GM12878 (cell line): ENCODE data around the gene TAF7L. TPM values are rescaled to one million over a fixed set of nuclear protein-coding genes. Genes with fewer than 3 reads are reported as not detected.

Experiments
- ATAC-seq: fragments of 200-7000 bp; cut with Tn5 transposase; 3 replicates; pipeline ENCODE4 v1.9.1; 2020; ENCODE audit warnings: mild to moderate bottlenecking, moderate library complexity
- BruUV-seq: library from RNA; stranded (reverse); fragments of 400-500 nt; replicated peaks from 2 replicates; lab custom pipeline; 2021; lab: Mats Ljungman, UMichigan
- CTCF ChIA-PET: fragments of 300-600 bp; sonication (Branson Sonifier 250); formaldehyde crosslinking; extraction: SDS; loops from one replicate; lab custom pipeline; 2021; ENCODE audit warnings: inconsistent platforms; lab: Yijun Ruan, JAX
- POLR2A ChIA-PET: fragments of 350-600 bp; formaldehyde crosslinking; extraction: SDS; loops from one replicate; lab custom pipeline; 2021; ENCODE audit warnings: inconsistent platforms; lab: Charles Lee
- RAD21 ChIA-PET: fragments of 300-600 bp; sonication (Branson Sonifier 250); formaldehyde crosslinking; loops from one replicate; lab custom pipeline; 2023; ENCODE audit warnings: antibody characterized with exemption; ENCODE audit not compliant: unreplicated experiment; lab: Charles Lee
- SMC1A ChIA-PET: fragments of 300-600 bp; sonication (Branson Sonifier 250); formaldehyde crosslinking; loops from one replicate; lab custom pipeline; 2023; ENCODE audit not compliant: unreplicated experiment, uncharacterized antibody; lab: Charles Lee
- DNase-seq: peaks from one replicate; pipeline ENCODE4 v3.0.0-alpha.2; 2011; ENCODE audit warnings: low read depth, low spot score
- FAIRE-seq: peaks from 3 replicates; lab custom pipeline; 2011; peaks lifted over from hg19 to GRCh38; lab: Jason Lieb, UNC
- H2AFZ ChIP-seq: 2 replicates; pipeline ENCODE4 v1.6.0; 2011; ENCODE audit warnings: low read depth, low read length, control low read depth; ENCODE audit not compliant: control insufficient read depth
- H3K27ac ChIP-seq: 2 replicates; pipeline ENCODE4 v1.5.1; 2011; ENCODE audit warnings: control low read depth; ENCODE audit not compliant: control insufficient read depth, insufficient read depth
- H3K27me3 ChIP-seq, 2 experiments: replicated peaks in 1 of 2; 2 replicates each; pipeline versions ENCODE4 v1.6.0 to v1.6.1; 2011; ENCODE audit warnings: low read length in 1 of 2; ENCODE audit not compliant: control insufficient read depth in 2 of 2, insufficient read depth in 2 of 2
- H3K36me3 ChIP-seq, 2 experiments: 2 replicates each; pipeline ENCODE4 v1.5.1; 2011; ENCODE audit warnings: low read length in 1 of 2; ENCODE audit not compliant: control insufficient read depth in 2 of 2, insufficient read depth in 2 of 2
- H3K4me1 ChIP-seq: 2 replicates; pipeline ENCODE4 v1.6.1; 2011; ENCODE audit warnings: mild to moderate bottlenecking, low read length, moderate library complexity, mixed read lengths; ENCODE audit not compliant: control insufficient read depth, insufficient read depth
- H3K4me2 ChIP-seq: 2 replicates; pipeline ENCODE4 v1.6.0; 2011; ENCODE audit warnings: control low read depth; ENCODE audit not compliant: control insufficient read depth, insufficient read depth
- H3K4me3 ChIP-seq: fragments of 200-600 bp; sonication (generic); 2 replicates; pipeline ENCODE4 v1.5.1; 2016
- H3K79me2 ChIP-seq: 2 replicates; pipeline ENCODE4 v1.6.0; 2011; ENCODE audit warnings: low read length; ENCODE audit not compliant: control insufficient read depth, insufficient read depth
- H3K9ac ChIP-seq: 2 replicates; pipeline ENCODE4 v1.8.0; 2011; ENCODE audit warnings: low read length, control low read depth, mixed read lengths; ENCODE audit not compliant: control insufficient read depth, insufficient read depth
- H3K9me3 ChIP-seq: replicated peaks from 3 replicates; pipeline ENCODE4 v1.5.1; 2011; ENCODE audit warnings: mild to moderate bottlenecking, low read length; ENCODE audit not compliant: control insufficient read depth, insufficient read depth
- H4K20me1 ChIP-seq: 2 replicates; pipeline ENCODE4 v1.6.0; 2011; ENCODE audit not compliant: control insufficient read depth, insufficient read depth
- ATF7 ChIP-seq: fragments of 450-650 bp; IDR thresholded peaks from 2 replicates; pipeline ENCODE4 v1.6.1; 2016; ENCODE audit warnings: low read depth, mild to moderate bottlenecking
- IKZF2 ChIP-seq, 2 experiments: fragments of 450-650 bp; IDR thresholded peaks; 2 replicates each; pipeline ENCODE4 v1.6.1; 2017; ENCODE audit warnings: mild to moderate bottlenecking in 2 of 2, moderate library complexity in 2 of 2
- JUNB ChIP-seq: IDR thresholded peaks from 2 replicates; pipeline ENCODE4 v1.6.1; 2016; ENCODE audit warnings: antibody characterized with exemption, mild to moderate bottlenecking
- KAT2A ChIP-seq: conservative IDR thresholded peaks from 2 replicates; pipeline ENCODE4 v1.6.1; 2011; ENCODE audit warnings: low read depth, low read length; ENCODE audit not compliant: control insufficient read depth
- MYB ChIP-seq: fragments of 150-350 bp; IDR thresholded peaks from 2 replicates; pipeline ENCODE4 v1.6.1; 2014; ENCODE audit warnings: mild to moderate bottlenecking, low read depth, low read length, borderline replicate concordance
- NR2F1 ChIP-seq: fragments of 450-650 bp; conservative IDR thresholded peaks from 2 replicates; pipeline ENCODE4 v1.6.1; 2017; ENCODE audit warnings: mild to moderate bottlenecking
- PML ChIP-seq: IDR thresholded peaks from 2 replicates; pipeline ENCODE4 v1.6.1; 2012; ENCODE audit warnings: low read length, inconsistent platforms
- POLR2A ChIP-seq: IDR thresholded peaks from 2 replicates; pipeline ENCODE4 v1.6.1; 2011; ENCODE audit warnings: low read depth, mild to moderate bottlenecking, low read length
- SUZ12 ChIP-seq: fragments of 200-600 bp; sonication (generic); IDR thresholded peaks from one replicate; pipeline ENCODE4 v1.6.1; 2018; ENCODE audit warnings: antibody characterized with exemption, mild to moderate bottlenecking; ENCODE audit not compliant: unreplicated experiment
- TARDBP ChIP-seq: IDR thresholded peaks from 2 replicates; pipeline ENCODE4 v1.6.1; 2016; ENCODE audit warnings: borderline replicate concordance
- TCF12 ChIP-seq: IDR thresholded peaks from 2 replicates; pipeline ENCODE4 v1.6.1; 2011; ENCODE audit warnings: low read depth, mild to moderate bottlenecking, low read length
- WRNIP1 ChIP-seq: IDR thresholded peaks from 2 replicates; pipeline ENCODE4 v1.6.1; 2011; ENCODE audit warnings: low read depth, low read length, improper control_type of control experiment, borderline replicate concordance
- ZNF384 ChIP-seq: IDR thresholded peaks from 2 replicates; pipeline ENCODE4 v1.6.1; 2012; ENCODE audit warnings: low read depth, mild to moderate bottlenecking, low read length, improper control_type of control experiment, borderline replicate concordance
- ZNF622 ChIP-seq: fragments of 450-650 bp; IDR thresholded peaks from 2 replicates; pipeline ENCODE4 v1.6.1; 2017; ENCODE audit warnings: mild to moderate bottlenecking, inconsistent platforms
- WGBS: methylation state at CpG from one replicate; pipeline ENCODE4 v1.1.6; 2016; ENCODE audit warnings: low lambda C conversion rate; ENCODE audit not compliant: insufficient replicate concordance, insufficient coverage; ENCODE audit errors: missing lambda C conversion rate; 5-methylcytosine and 5-hydroxymethylcytosine counted together
- in situ Hi-C: fragments of 300-500 bp; cut with MboI; formaldehyde crosslinking; loops from 9 replicates; pipeline ENCODE4 v1.14.3; 2018; ENCODE audit warnings: mixed read lengths
- intact Hi-C: fragments of 100-400 bp; cut with micrococcal nuclease; formaldehyde crosslinking; loops from one replicate; pipeline ENCODE4 v1.14.2; 2022; ENCODE audit not compliant: unreplicated experiment
- polyA plus RNA-seq, 11 experiments: library from polyadenylated mRNA; depleted of rRNA in 4 of 11; unstranded in 6 of 11; stranded (reverse) in 5 of 11; fragments of >200 nt; fragmentation: Nextera tagmentation in 4 of 11; fragmentation: Illumina TruSeq in 1 of 11; extraction: Ambion mirVana in 4 of 11; extraction: Trizol in 1 of 11; gene quantifications; 1 replicate in 1 of 11; 2 replicates in 10 of 11; pipeline versions ENCODE4 v1.2.1 to v1.2.3, GENCODE V29; 2011 to 2016; ENCODE audit warnings: inconsistent platforms in 2 of 11, missing spikeins in 2 of 11, low read depth in 1 of 11
- total RNA-seq, 4 experiments: library from RNA; depleted of rRNA in 3 of 4; stranded (reverse); fragments of >200 nt in 3 of 4; fragmentation: Illumina TruSeq in 1 of 4; extraction: Trizol in 1 of 4; gene quantifications; 2 replicates each; pipeline versions ENCODE4 v1.2.1 to v1.2.3, GENCODE V29; 2013 to 2021
- TF ChIP-seq, protein P1 (sequence below): IDR thresholded peaks from 2 replicates; pipeline ENCODE4 v1.6.1; 2011; ENCODE audit warnings: borderline replicate concordance, low read depth, mild to moderate bottlenecking, moderate library complexity, mixed read lengths, low read length; ENCODE audit not compliant: insufficient read depth; ENCODE audit errors: extremely low read length
- TF ChIP-seq, protein P2 (sequence below): IDR thresholded peaks from 2 replicates; pipeline ENCODE4 v1.6.1; 2012; ENCODE audit warnings: improper control_type of control experiment, low read depth, low read length; ENCODE audit not compliant: insufficient replicate concordance
- TF ChIP-seq, protein P3 (sequence below): IDR thresholded peaks from 2 replicates; pipeline ENCODE4 v1.6.1; 2011; ENCODE audit warnings: low read depth, low read length, improper control_type of control experiment, borderline replicate concordance
- TF ChIP-seq, protein P4 (sequence below): fragments of 450-650 bp; IDR thresholded peaks from 2 replicates; pipeline ENCODE4 v1.6.1; 2014; ENCODE audit warnings: mild to moderate bottlenecking

The TAF7L gene
- total and polyA plus RNA-seq, 10 of the 15 experiments (the other 5 are each of a cell fraction or from before 2014, with no cell fraction given) = 0.05 to 0.11 (median 0.08) TPM; not detected in 6

DNA sequence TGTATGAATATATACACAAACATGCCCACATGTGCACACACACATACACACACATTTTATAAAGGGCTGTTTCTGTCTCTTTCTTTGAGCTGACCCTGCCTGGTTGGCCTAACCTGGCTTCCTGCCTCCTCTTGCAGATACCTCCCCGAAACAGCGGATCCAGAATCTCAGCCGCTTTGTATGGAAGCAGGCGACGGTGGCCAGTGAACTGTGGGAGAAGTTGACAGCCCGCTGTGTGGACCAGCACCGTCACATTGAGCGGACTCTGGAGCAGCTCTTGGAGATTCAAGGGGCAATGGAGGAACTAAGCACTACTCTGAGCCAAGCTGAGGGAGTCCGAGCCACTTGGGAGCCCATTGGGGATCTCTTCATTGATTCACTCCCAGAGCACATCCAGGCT lies 49.6 kb downstream of the TAF7L start:
- Histone ChIP-seq H3K9me3 (no peaks in the 10 kb centered on the region), H3K27ac (no peak overlapping the region), H3K4me3 (no peak overlapping the region), H3K4me2 (no peak overlapping the region), H4K20me1 (no peaks in the 10 kb centered on the region), H3K79me2 (no peaks in the 10 kb centered on the region), H3K36me3 (no peaks in the 10 kb centered on the region), H2AFZ (no peak overlapping the region), H3K9ac (no peak overlapping the region), H3K4me1 (no peaks in the 10 kb centered on the region), H3K27me3 (no peaks in the 10 kb centered on the region)
- no peak for ATAC-seq
- ChIA-PET RAD21 (no interaction called here), POLR2A (no interaction called here), SMC1A (no interaction called here), CTCF (interaction anchor here (0.7 kb wide), 1 partner anchor 221 kb away, joined by 3 read pairs; no protein-coding TSS in a partner anchor)
- 54% methylated on average over 9 of the region's 9 CpGs for WGBS
- intact Hi-C loops = no loop called here
- in situ Hi-C loops = no loop called here
- no TSS peak for BruUV-seq
- DNase-seq = no peak
- FAIRE-seq = no peak
- TF ChIP-seq TCF12 (no peak), IKZF2 (IDR thresholded peaks at IDR 0.05) (no peak), ZNF622 (no peak), JUNB (no peak), ZNF384 (no peak), PML (no peak), SUZ12 (no peak), TARDBP (no peak), POLR2A (no peak), MYB (no peak), WRNIP1 (no peak), ATF7 (no peak), KAT2A (no peak), NR2F1 (no peak)
- TF ChIP-seq, protein P1, sequence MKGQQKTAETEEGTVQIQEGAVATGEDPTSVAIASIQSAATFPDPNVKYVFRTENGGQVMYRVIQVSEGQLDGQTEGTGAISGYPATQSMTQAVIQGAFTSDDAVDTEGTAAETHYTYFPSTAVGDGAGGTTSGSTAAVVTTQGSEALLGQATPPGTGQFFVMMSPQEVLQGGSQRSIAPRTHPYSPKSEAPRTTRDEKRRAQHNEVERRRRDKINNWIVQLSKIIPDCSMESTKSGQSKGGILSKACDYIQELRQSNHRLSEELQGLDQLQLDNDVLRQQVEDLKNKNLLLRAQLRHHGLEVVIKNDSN = no peak
- TF ChIP-seq, protein P2, sequence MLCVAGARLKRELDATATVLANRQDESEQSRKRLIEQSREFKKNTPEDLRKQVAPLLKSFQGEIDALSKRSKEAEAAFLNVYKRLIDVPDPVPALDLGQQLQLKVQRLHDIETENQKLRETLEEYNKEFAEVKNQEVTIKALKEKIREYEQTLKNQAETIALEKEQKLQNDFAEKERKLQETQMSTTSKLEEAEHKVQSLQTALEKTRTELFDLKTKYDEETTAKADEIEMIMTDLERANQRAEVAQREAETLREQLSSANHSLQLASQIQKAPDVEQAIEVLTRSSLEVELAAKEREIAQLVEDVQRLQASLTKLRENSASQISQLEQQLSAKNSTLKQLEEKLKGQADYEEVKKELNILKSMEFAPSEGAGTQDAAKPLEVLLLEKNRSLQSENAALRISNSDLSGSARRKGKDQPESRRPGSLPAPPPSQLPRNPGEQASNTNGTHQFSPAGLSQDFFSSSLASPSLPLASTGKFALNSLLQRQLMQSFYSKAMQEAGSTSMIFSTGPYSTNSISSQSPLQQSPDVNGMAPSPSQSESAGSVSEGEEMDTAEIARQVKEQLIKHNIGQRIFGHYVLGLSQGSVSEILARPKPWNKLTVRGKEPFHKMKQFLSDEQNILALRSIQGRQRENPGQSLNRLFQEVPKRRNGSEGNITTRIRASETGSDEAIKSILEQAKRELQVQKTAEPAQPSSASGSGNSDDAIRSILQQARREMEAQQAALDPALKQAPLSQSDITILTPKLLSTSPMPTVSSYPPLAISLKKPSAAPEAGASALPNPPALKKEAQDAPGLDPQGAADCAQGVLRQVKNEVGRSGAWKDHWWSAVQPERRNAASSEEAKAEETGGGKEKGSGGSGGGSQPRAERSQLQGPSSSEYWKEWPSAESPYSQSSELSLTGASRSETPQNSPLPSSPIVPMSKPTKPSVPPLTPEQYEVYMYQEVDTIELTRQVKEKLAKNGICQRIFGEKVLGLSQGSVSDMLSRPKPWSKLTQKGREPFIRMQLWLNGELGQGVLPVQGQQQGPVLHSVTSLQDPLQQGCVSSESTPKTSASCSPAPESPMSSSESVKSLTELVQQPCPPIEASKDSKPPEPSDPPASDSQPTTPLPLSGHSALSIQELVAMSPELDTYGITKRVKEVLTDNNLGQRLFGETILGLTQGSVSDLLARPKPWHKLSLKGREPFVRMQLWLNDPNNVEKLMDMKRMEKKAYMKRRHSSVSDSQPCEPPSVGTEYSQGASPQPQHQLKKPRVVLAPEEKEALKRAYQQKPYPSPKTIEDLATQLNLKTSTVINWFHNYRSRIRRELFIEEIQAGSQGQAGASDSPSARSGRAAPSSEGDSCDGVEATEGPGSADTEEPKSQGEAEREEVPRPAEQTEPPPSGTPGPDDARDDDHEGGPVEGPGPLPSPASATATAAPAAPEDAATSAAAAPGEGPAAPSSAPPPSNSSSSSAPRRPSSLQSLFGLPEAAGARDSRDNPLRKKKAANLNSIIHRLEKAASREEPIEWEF = no peak
- TF ChIP-seq, protein P3, sequence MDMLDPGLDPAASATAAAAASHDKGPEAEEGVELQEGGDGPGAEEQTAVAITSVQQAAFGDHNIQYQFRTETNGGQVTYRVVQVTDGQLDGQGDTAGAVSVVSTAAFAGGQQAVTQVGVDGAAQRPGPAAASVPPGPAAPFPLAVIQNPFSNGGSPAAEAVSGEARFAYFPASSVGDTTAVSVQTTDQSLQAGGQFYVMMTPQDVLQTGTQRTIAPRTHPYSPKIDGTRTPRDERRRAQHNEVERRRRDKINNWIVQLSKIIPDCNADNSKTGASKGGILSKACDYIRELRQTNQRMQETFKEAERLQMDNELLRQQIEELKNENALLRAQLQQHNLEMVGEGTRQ = no peak
- TF ChIP-seq, protein P4, sequence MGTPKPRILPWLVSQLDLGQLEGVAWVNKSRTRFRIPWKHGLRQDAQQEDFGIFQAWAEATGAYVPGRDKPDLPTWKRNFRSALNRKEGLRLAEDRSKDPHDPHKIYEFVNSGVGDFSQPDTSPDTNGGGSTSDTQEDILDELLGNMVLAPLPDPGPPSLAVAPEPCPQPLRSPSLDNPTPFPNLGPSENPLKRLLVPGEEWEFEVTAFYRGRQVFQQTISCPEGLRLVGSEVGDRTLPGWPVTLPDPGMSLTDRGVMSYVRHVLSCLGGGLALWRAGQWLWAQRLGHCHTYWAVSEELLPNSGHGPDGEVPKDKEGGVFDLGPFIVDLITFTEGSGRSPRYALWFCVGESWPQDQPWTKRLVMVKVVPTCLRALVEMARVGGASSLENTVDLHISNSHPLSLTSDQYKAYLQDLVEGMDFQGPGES = no peak
